Stomach (tissue), 4 donors: ENCODE results near the gene ZNF296.

ENCODE experiments used
- CTCF ChIP-seq, 7 experiments: fragments of 450-650 bp in 4 of 7; fragments of 200-600 bp in 3 of 7; sonication (generic) in 3 of 7; IDR thresholded peaks; one replicate each; pipeline ENCODE4 v1.5.1; 2016 to 2019; ENCODE audit warnings: antibody characterized with exemption in 7 of 7, control low read depth in 2 of 7, mild to moderate bottlenecking in 1 of 7
- POLR2AphosphoS5 ChIP-seq, 3 donors: sonication (generic); formaldehyde crosslinking; IDR thresholded peaks; one replicate each; pipeline ENCODE4 v1.6.1; 2016; ENCODE audit warnings: antibody characterized with exemption in 3 of 3

- no peak for TF ChIP-seq CTCF (IDR thresholded peaks at IDR 0.05)
- TF ChIP-seq POLR2AphosphoS5 (IDR thresholded peaks at IDR 0.05) = no peak
Measured at GRCh38 chr19:45074744-45075300, 1.5 kb downstream of the ZNF296 start.
